Right atrium auricular region (tissue), 2 donors: ENCODE results near the gene KRT6B. TPM values are rescaled to one million over a fixed set of nuclear protein-coding genes. Genes with fewer than 3 reads are reported as not detected.

Source experiments
- DNase-seq: peaks from one replicate; pipeline ENCODE4 v3.0.0-alpha.2; 2019; ENCODE audit warnings: low spot score
- H3K27ac ChIP-seq, 2 donors: fragments of 200-600 bp; sonication (generic); 1 replicate in 1 of 2; 2 replicates in 1 of 2; pipeline ENCODE4 v1.5.1; 2016 to 2019
- H3K27me3 ChIP-seq, 2 donors: fragments of 200-600 bp; sonication (generic); one replicate each; pipeline versions ENCODE4 v1.5.1 to v1.6.0; 2017 to 2019
- H3K36me3 ChIP-seq: fragments of 200-600 bp; sonication (generic); one replicate; pipeline ENCODE4 v1.5.1; 2016
- H3K4me1 ChIP-seq, 2 donors: fragments of 200-600 bp; sonication (generic); one replicate each; pipeline versions ENCODE4 v1.5.1 to v1.6.0; 2017 to 2019
- H3K4me3 ChIP-seq, 2 donors: fragments of 200-600 bp; sonication (generic); 1 replicate in 1 of 2; 2 replicates in 1 of 2; pipeline ENCODE4 v1.5.1; 2017 to 2019; ENCODE audit warnings: mild to moderate bottlenecking in 1 of 2, moderate library complexity in 1 of 2
- H3K9me3 ChIP-seq, 2 donors: fragments of 200-600 bp; sonication (generic); one replicate each; pipeline ENCODE4 v1.5.1; 2019
- CTCF ChIP-seq, 2 donors: fragments of 200-600 bp; sonication (generic); IDR thresholded peaks; one replicate each; pipeline ENCODE4 v1.5.1; 2019; ENCODE audit warnings: antibody characterized with exemption in 2 of 2
- total RNA-seq, 2 donors: library from RNA; depleted of rRNA; stranded (reverse); fragments of >200 nt; gene quantifications; one replicate each; pipeline ENCODE4 v1.1.0, GENCODE V29; 2016

The KRT6B gene
- total RNA-seq, 2 donors from 2014 or later = not detected

- Histone ChIP-seq H3K4me3 (no peak overlapping the region), H3K27ac (no peak overlapping the region), H3K9me3 (no peaks in the 10 kb centered on the region), H3K27me3 (no peaks in the 10 kb centered on the region), H3K36me3 (no peaks in the 10 kb centered on the region), H3K4me1 (peaks cover 0 to 5% of the 10 kb centered on the region in 2 donors)
- no peak for DNase-seq
- TF ChIP-seq CTCF (IDR thresholded peaks at IDR 0.05) = no peak
These were observed 7.0 kb downstream of the KRT6B start for GRCh38 chr12:52444647-52445595.

- DNase-seq = no peak
- Histone ChIP-seq H3K27me3 (no peaks in the 10 kb centered on the region), H3K36me3 (no peaks in the 10 kb centered on the region), H3K4me3 (no peak overlapping the region), H3K4me1 (peaks cover 0 to 5% of the 10 kb centered on the region in 2 donors), H3K9me3 (no peaks in the 10 kb centered on the region), H3K27ac (no peak overlapping the region)
- TF ChIP-seq CTCF (IDR thresholded peaks at IDR 0.05) = no peak
These were observed 8.0 kb downstream of the KRT6B start for GRCh38 chr12:52443966-52444365.

GRCh38 chr12:52442600-52443061 lies 9.3 kb downstream of the KRT6B start:
- no peak for DNase-seq
- peaks cover 0 to 5% of the 10 kb centered on the region in 2 donors for H3K4me1 ChIP-seq

GRCh38 chr12:52441320-52441911 lies 10.5 kb downstream of the KRT6B start:
- no peaks in the 10 kb centered on the region for H3K27me3 ChIP-seq
- no peaks in the 10 kb centered on the region for H3K9me3 ChIP-seq
- H3K4me1 ChIP-seq = peaks cover 0 to 5% of the 10 kb centered on the region in 2 donors
- H3K27ac ChIP-seq = no peak overlapping the region
- no peak for TF ChIP-seq CTCF (IDR thresholded peaks at IDR 0.05)
- H3K36me3 ChIP-seq = no peaks in the 10 kb centered on the region
- DNase-seq = no peak
- no peak overlapping the region for H3K4me3 ChIP-seq

More at GRCh38 chr12:52442600-52443061, 9.3 kb downstream of the KRT6B start:
- H3K4me3 ChIP-seq = no peak overlapping the region
- no peaks in the 10 kb centered on the region for H3K9me3 ChIP-seq
- no peak overlapping the region for H3K27ac ChIP-seq
- TF ChIP-seq CTCF (IDR thresholded peaks at IDR 0.05) = no peak
- H3K27me3 ChIP-seq = no peaks in the 10 kb centered on the region
- no peaks in the 10 kb centered on the region for H3K36me3 ChIP-seq

GRCh38 chr12:52440821-52441319 lies 11.1 kb downstream of the KRT6B start:
- Histone ChIP-seq H3K9me3 (no peaks in the 10 kb centered on the region), H3K27me3 (no peaks in the 10 kb centered on the region), H3K27ac (no peak overlapping the region), H3K4me3 (no peak overlapping the region), H3K36me3 (no peaks in the 10 kb centered on the region), H3K4me1 (peaks cover 0 to 5% of the 10 kb centered on the region in 2 donors)
- TF ChIP-seq CTCF (IDR thresholded peaks at IDR 0.05) = no peak
- DNase-seq = no peak
